HG03439 (cell line): ENCODE data around the gene STAC3.

Experiments
- ATAC-seq: cut with Tn5 transposase; IDR thresholded peaks from one replicate; pipeline ENCODE4 v1.9.1; 2021; ENCODE audit warnings: mild to moderate bottlenecking, moderate library complexity; ENCODE audit not compliant: unreplicated experiment

Gene STAC3

GRCh38 chr12:57224278-57224972 is 26.6 kb downstream of the STAC3 start:
- ATAC-seq, result no peak

- no peak for ATAC-seq
Observed at GRCh38 chr12:57223191-57224165, 27.5 kb downstream of the STAC3 start.

GRCh38 chr12:57222286-57223190 is 28.4 kb downstream of the STAC3 start:
- no peak for ATAC-seq

GRCh38 chr12:57221169-57221917 is 29.6 kb downstream of the STAC3 start:
- no peak for ATAC-seq

GRCh38 chr12:57220770-57221168 is 30.2 kb downstream of the STAC3 start:
- no peak for ATAC-seq

GRCh38 chr12:57219993-57220754 is 30.8 kb downstream of the STAC3 start:
- no peak for ATAC-seq

- no peak for ATAC-seq
Observed at GRCh38 chr12:57219205-57219992, 31.6 kb downstream of the STAC3 start.

- no peak for ATAC-seq
Observed at GRCh38 chr12:57218030-57218853, 32.7 kb downstream of the STAC3 start.

- ATAC-seq, result no peak
Observed at GRCh38 chr12:57216921-57217879, 33.8 kb downstream of the STAC3 start.

- no peak for ATAC-seq
Observed at GRCh38 chr12:57216014-57216911, 34.7 kb downstream of the STAC3 start, which contains the start of gene NXPH4. NXPH4 (plus strand) TSS chr12:57216794; CDS start chr12:57216970, 176 bp downstream.

- peak; percentile 38 for ATAC-seq
Observed at GRCh38 chr12:57215668-57216013, 35.3 kb downstream of the STAC3 start.

- ATAC-seq, result no peak
Observed at GRCh38 chr12:57215065-57215464, 35.9 kb downstream of the STAC3 start.

- ATAC-seq, result no peak
Observed at GRCh38 chr12:57214398-57214781, 36.6 kb downstream of the STAC3 start.

GRCh38 chr12:57213763-57214397 is 37.1 kb downstream of the STAC3 start:
- no peak for ATAC-seq

GRCh38 chr12:57213058-57213715 is 37.8 kb downstream of the STAC3 start:
- peak; percentile 50 for ATAC-seq
